ENCODE results near the gene KBTBD8.
A peak's percentile ranks its signal among the peaks of the same experiment; 100 is the strongest.

The KBTBD8 gene

GRCh38 chr3:66989241-66989640 lies 8.9 kb upstream of the KBTBD8 start:
- TF ChIP-seq TSHZ2 (CRISPR knock-in tag; IDR thresholded peaks at IDR 0.05) (no peak), ZC3H10 (CRISPR knock-in tag; IDR thresholded peaks at IDR 0.05) (no peak), PPARA (CRISPR knock-in tag; IDR thresholded peaks at IDR 0.05; ENCODE audit: borderline replicate concordance) (no peak), ESRRG (CRISPR knock-in tag; IDR thresholded peaks at IDR 0.05) (no peak), ZNF8 (CRISPR knock-in tag; IDR thresholded peaks at IDR 0.05) (no peak), TCF4 (CRISPR knock-in tag; IDR thresholded peaks at IDR 0.05; ENCODE audit: borderline replicate concordance) (no peak)
- no peak for ATAC-seq

- peak; percentile 55 for ATAC-seq
- TF ChIP-seq TSHZ2 (CRISPR knock-in tag; IDR thresholded peaks at IDR 0.05) (no peak), RARB (CRISPR knock-in tag; IDR thresholded peaks at IDR 0.05) (no peak), POU6F1 (CRISPR knock-in tag; IDR thresholded peaks at IDR 0.05; ENCODE audit: borderline replicate concordance, low read depth) (no peak)
Observed at GRCh38 chr3:66989860-66990696, 8.0 kb upstream of the KBTBD8 start.

- TF ChIP-seq ESRRG (CRISPR knock-in tag; IDR thresholded peaks at IDR 0.05) (no peak), ZNF70 (CRISPR knock-in tag; IDR thresholded peaks at IDR 0.05) (no peak), ZC3H10 (CRISPR knock-in tag; IDR thresholded peaks at IDR 0.05) (no peak), ZNF565 (CRISPR knock-in tag; conservative IDR thresholded peaks at IDR 0.05; ENCODE audit: low read depth) (no peak), TCF4 (CRISPR knock-in tag; IDR thresholded peaks at IDR 0.05; ENCODE audit: borderline replicate concordance) (no peak), BACH2 (CRISPR knock-in tag; IDR thresholded peaks at IDR 0.05; ENCODE audit: borderline replicate concordance) (no peak), TOX (CRISPR knock-in tag; IDR thresholded peaks at IDR 0.05; ENCODE audit: borderline replicate concordance) (no peak), CREB5 (CRISPR knock-in tag; IDR thresholded peaks at IDR 0.05; ENCODE audit: low read depth) (no peak), OSR1 (CRISPR knock-in tag; IDR thresholded peaks at IDR 0.05) (no peak), CSDC2 (CRISPR knock-in tag; IDR thresholded peaks at IDR 0.05) (no peak), RARB (CRISPR knock-in tag; IDR thresholded peaks at IDR 0.05) (no peak), ZFP3 (CRISPR knock-in tag; IDR thresholded peaks at IDR 0.05) (0 out of 2 replicates have a peak, but pooled peaks have one; percentile 29), ZNF8 (CRISPR knock-in tag; IDR thresholded peaks at IDR 0.05) (no peak), POU6F1 (CRISPR knock-in tag; IDR thresholded peaks at IDR 0.05; ENCODE audit: borderline replicate concordance, low read depth) (no peak), GLIS3 (CRISPR knock-in tag; IDR thresholded peaks at IDR 0.05) (no peak), ISL1 (CRISPR knock-in tag; IDR thresholded peaks at IDR 0.05) (0 out of 2 replicates have a peak, but pooled peaks have one; percentile 21), PATZ1 (CRISPR knock-in tag; IDR thresholded peaks at IDR 0.05; ENCODE audit: borderline replicate concordance) (no peak), SNAI2 (CRISPR knock-in tag; IDR thresholded peaks at IDR 0.05) (no peak)
- ATAC-seq, result no peak
Observed at GRCh38 chr3:66991459-66991858, 6.6 kb upstream of the KBTBD8 start.

Measured in SK-N-SH treated with all-trans-retinoic acid at 6 μM for 48 hours (cell line).